T-helper 1 cell treated with Interleukin-12 subunit alpha and Interleukin-12 subunit beta and Interleukin-4 antibody, amounts not matched to agents 30 μg/mL and 1 μg/mL, for 36 hours (primary cell): ENCODE measurements around the gene BACH2.
"Not testable (repeated sequence)": the region's sequence is repeated elsewhere in the genome, so short reads cannot be mapped to it uniquely, and the experiment has no call there.

Source experiments
- H3K27ac Mint-ChIP-seq: one replicate; pipeline ENCODE4 v1.8.0; 2021; ENCODE audit warnings: mild to moderate bottlenecking, mixed read lengths
- H3K27me3 Mint-ChIP-seq: one replicate; pipeline ENCODE4 v1.8.0; 2021; ENCODE audit warnings: low read depth, mixed read lengths
- H3K36me3 Mint-ChIP-seq: one replicate; pipeline ENCODE4 v1.8.0; 2021; ENCODE audit warnings: low read depth, mixed read lengths
- H3K4me1 Mint-ChIP-seq: one replicate; pipeline ENCODE4 v1.8.0; 2021; ENCODE audit warnings: low read depth, mixed read lengths
- H3K4me3 Mint-ChIP-seq: one replicate; pipeline ENCODE4 v1.8.0; 2021; ENCODE audit warnings: mild to moderate bottlenecking, moderate library complexity, mixed read lengths
- H3K9me3 Mint-ChIP-seq: one replicate; pipeline ENCODE4 v1.8.0; 2021; ENCODE audit warnings: mixed read lengths

BACH2 gene

DNA sequence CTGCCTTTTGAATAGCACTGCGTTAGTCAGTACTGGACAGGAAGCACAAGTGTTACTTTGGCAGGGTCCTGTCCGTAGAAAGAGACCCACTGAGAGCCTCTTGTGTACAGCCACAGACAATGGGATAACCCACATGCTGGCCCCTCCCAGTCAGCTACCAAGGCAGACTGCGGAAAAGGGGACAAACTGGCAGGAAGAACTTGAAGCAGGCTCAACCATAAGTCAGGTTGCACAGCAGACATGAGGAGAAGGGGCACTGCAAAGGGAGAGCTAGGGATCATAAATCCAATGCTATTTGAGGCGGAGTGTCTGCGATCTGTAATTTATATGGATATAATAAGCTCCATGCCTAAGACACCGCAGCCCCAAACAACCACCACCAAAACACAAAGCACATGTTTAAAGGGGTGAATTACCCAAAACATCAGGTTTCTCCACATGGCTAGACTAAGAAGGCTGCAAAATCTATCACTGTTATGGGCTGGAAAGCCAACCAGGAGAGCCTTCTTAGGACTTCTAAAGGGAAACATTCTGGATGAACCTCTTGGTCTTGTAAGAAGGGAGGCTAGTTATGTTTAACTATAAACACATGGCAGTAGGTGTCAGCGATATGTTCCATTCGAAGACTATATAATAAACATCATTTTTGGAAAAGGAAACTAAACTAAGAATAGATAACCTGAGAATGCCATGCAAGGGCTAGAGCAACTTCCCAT, 141.7 kb downstream of the BACH2 start:
- Mint-ChIP-seq H3K36me3 (peaks cover 7% of the 10 kb centered on the region), H3K27ac (no peak overlapping the region), H3K27me3 (peaks cover 6% of the 10 kb centered on the region), H3K4me3 (no peak overlapping the region), H3K4me1 (peaks cover 34% of the 10 kb centered on the region), H3K9me3 (peaks cover 3% of the 10 kb centered on the region)

DNA sequence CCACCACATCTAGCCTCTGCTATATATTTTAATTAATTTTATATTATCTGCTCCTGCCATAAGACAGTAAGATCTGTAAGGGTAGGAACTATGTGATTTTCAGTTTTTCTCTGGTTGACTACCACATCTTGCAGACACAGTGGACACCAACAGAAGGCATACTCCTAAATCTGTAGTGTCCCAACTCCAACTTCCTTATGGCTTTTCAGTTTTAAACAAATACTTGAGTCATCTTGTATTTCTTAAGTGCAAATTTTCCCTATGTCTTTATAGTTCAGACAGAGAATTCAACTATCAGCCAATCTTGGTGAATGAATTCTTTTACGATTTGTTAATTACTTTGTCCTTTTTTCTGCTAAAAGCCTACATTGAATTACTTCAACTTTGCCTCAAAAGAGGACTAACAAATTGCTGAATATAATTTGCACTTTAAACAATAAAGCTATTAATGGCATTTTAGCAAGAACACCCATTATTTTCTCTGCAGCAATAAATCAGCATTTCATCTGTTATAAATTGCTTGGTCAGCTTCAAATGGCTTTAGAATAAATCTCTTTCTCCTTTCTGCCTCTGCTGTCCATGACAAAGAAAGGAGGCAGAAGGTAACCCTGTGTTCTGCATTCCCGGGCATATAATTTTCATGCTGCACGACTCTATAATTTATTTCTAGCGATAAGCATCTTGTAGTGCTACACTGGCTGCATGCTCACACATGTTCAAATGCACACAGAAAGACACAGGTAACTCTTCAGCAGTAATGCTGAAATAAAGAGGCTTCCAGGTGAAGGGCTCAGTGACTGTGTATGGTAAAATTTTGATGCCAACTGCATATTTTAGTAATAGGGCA, 144.8 kb downstream of the BACH2 start:
- peaks cover 3% of the 10 kb centered on the region for H3K9me3 Mint-ChIP-seq
- no peak overlapping the region for H3K27ac Mint-ChIP-seq
- peaks cover 13% of the 10 kb centered on the region for H3K27me3 Mint-ChIP-seq
- H3K36me3 Mint-ChIP-seq: peaks cover 6% of the 10 kb centered on the region
- H3K4me3 Mint-ChIP-seq: no peak overlapping the region
- H3K4me1 Mint-ChIP-seq: peaks cover 22% of the 10 kb centered on the region

DNA sequence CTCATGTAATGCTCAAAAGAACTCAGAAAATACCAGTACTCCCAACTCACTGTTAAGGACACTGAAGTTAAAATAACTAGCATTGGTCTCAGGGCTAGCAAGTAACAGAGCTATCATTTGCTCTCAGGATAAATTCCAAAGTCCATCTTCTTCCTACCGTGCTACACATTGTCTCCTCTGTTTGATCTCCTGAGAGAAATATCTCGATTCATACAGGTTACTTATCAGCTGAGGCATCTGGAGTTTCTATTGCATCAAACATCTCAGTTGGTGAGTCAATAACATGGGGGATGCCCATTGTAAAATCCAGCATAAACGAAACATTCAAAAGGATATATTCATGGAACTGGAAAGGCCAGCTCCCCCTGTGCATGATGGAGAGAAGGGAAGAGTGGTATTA, 147.4 kb downstream of the BACH2 start:
- Mint-ChIP-seq H3K4me3 (no peak overlapping the region), H3K27me3 (peaks cover 32% of the 10 kb centered on the region), H3K36me3 (peaks cover 7% of the 10 kb centered on the region), H3K4me1 (peaks cover 29% of the 10 kb centered on the region), H3K27ac (no peak overlapping the region), H3K9me3 (peaks cover 3% of the 10 kb centered on the region)

DNA sequence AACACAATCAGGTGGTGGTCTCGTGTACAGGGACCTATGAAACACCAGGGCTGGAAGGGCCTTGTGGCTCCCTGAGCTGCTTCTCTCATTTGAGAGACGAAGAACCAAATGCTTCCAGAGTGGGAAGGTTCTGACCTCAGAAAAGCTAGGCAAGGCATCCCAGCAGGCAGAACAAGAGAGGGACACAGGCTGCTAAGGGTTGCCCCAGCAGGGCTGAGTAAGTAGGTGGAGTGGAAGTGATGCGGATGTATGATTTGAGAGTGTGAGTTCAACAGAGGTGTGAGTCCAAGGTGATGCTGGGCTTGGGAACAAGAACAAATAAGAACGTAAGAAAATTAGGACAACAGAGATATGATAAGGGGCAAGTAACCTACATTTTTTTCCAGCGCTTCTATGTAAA, 147.8 kb downstream of the BACH2 start:
- no peak overlapping the region for H3K27ac Mint-ChIP-seq
- H3K4me3 Mint-ChIP-seq: no peak overlapping the region
- peaks cover 7% of the 10 kb centered on the region for H3K36me3 Mint-ChIP-seq
- H3K9me3 Mint-ChIP-seq: peaks cover 3% of the 10 kb centered on the region
- H3K4me1 Mint-ChIP-seq: peaks cover 26% of the 10 kb centered on the region
- peaks cover 33% of the 10 kb centered on the region for H3K27me3 Mint-ChIP-seq

DNA sequence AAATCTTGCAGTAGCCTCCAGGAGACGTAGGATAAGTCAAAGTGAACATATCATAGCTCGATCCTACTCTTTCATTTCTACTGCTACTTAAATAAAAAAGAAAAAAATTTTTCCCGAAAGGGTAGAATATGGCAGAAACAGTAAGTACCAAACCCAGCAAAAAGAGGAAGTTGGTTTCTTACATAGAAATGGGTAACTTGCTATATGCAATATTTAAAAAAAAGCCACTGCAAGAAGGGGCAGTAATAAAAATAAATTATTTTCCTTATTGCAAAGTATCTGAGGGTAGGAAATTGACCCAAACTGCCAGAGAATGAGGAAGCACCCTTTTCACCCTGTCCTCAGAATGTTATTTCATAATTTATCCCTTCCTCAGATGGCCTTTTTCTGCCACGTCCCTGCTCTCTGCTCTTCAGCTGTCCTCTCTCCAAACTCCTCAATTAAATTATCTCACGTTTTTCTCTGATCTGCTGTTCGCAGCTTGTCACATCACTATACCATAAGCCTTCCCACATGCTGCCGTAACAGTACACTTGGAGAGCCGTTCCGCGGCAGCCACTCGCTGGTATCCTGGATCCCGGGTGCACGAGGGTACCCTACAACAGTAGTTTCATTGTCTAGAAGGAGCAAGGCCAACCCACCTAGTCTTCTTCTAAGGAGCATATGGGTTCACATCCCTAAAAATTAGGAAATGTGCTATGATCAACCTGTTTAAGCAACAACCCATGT, 149.6 kb downstream of the BACH2 start:
- Mint-ChIP-seq H3K9me3 (peaks cover 3% of the 10 kb centered on the region), H3K4me3 (no peak overlapping the region), H3K27ac (no peak overlapping the region), H3K27me3 (peaks cover 37% of the 10 kb centered on the region), H3K4me1 (peaks cover 26% of the 10 kb centered on the region), H3K36me3 (peaks cover 9% of the 10 kb centered on the region)

DNA sequence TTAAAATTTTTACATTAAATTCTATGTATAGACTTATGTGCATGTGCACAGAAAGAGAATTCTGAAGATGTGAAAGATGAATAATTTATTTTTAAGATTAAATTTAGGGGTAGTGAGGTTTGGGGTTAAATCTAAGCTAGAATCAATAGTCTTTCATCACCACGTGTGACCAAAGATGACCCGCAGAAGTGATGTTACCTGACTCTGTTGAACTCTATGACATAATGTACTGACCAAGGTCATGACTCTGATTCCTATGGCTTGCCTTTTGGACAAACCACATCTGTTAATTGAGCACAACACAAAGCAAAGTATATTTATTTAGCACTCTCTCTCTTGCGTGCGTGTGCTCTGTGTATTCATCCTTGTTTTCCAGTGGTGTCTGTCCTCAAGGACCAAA, 150.6 kb downstream of the BACH2 start:
- Mint-ChIP-seq H3K27ac (no peak overlapping the region), H3K36me3 (peaks cover 9% of the 10 kb centered on the region), H3K9me3 (peaks cover 3% of the 10 kb centered on the region), H3K4me3 (no peak overlapping the region), H3K27me3 (peaks cover 37% of the 10 kb centered on the region), H3K4me1 (peaks cover 26% of the 10 kb centered on the region)

DNA sequence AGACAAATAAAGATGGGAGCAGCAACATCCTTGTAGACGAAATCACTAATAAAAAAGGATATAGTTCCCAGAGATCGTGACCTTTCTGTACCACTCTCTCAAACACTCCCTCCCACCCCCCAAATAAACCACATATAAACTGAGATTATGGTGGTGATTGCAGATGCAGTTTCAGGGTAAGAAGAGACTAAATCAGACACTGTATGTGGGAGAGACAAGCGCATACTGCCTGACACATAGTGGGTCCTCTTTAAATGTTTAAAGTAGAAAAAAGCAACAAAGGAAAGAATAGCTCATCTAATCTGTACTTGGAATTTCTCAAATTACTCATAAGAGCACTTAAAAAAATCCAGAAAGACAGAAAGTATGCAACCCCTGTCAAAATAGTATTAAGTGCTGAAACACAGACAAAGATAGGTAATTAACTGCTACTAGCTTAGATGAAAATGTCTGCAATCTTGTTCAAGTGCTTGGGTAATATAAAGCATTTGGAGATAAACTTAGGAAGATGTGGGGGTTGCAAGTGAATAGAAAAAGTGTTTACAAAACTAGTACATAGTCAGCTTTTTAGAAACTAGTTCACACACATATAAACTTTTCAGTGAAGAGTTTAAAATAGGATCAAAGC, 151.6 kb downstream of the BACH2 start:
- Mint-ChIP-seq H3K4me3 (no peak overlapping the region), H3K4me1 (peaks cover 26% of the 10 kb centered on the region), H3K9me3 (no peaks in the 10 kb centered on the region), H3K27me3 (peaks cover 34% of the 10 kb centered on the region), H3K27ac (no peak overlapping the region), H3K36me3 (peaks cover 8% of the 10 kb centered on the region)

DNA sequence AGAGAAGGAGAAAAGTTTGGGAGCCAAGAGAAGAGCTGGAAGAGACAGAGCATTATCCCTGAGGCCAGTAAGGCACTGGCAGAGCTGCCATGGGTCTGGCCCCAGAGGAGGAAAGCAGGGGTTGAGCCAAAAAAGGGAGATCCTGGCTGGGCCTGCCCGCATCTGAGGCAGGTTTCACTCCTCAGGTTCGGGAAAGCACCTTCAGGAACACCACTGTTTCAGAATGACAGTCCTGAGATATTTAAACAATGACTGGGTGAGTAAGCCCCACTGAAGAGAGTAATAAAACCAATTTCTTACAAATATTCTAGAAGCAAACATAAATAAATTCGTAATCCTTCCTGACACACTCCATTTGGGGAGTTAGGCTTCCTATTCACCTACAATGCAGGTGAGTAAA, 152.2 kb downstream of the BACH2 start:
- Mint-ChIP-seq H3K27me3 (peaks cover 34% of the 10 kb centered on the region), H3K36me3 (peaks cover 7% of the 10 kb centered on the region), H3K27ac (no peak overlapping the region), H3K9me3 (no peaks in the 10 kb centered on the region), H3K4me1 (peaks cover 27% of the 10 kb centered on the region), H3K4me3 (no peak overlapping the region)

DNA sequence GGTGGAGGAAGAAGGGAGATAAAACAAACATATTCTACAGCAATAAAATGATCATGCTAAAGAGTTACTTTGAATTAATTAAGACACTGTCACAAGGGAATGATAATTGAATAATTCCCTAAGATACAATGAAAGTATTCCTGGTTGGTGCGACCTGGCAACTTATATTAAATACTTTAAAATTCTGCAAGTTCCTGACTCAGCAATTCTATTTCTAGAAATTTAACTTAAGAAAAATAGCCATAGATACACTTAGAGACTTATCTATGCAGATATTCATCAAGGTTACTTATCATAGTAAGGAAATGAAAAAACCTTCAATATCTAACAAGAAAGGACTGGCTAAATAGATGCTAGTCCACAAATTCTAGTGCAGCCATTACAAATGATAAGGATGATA, 156.0 kb downstream of the BACH2 start:
- no peaks in the 10 kb centered on the region for H3K9me3 Mint-ChIP-seq
- H3K4me3 Mint-ChIP-seq: no peak overlapping the region
- peaks cover 20% of the 10 kb centered on the region for H3K27me3 Mint-ChIP-seq
- H3K4me1 Mint-ChIP-seq: peaks cover 32% of the 10 kb centered on the region
- H3K36me3 Mint-ChIP-seq: peaks cover 9% of the 10 kb centered on the region
- H3K27ac Mint-ChIP-seq: no peak overlapping the region

DNA sequence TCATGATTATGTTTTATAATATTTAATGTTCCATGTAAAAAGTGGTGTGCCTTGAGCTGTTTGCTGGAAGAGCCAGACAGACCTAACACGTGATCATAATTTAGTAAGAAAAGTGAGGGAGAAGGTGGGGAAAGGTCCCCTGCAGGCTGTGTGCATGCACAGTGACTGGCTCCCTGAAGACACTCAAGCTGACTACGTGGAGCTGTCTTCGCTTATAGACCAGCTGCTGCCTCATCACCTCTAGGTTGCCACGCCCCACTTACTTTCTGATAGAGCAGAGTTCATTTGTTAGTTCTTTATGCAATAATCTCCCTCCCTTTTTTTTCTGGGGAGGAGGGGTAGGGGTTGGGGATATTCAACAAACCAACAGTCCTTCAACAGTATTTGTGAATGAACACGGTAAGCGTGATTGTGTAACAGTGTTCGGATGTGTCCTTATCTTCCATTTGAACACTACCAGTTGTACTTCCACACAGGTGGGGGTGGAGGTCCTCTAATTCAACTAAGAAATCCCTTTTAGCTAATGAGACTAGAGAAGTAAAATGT, 157.3 kb downstream of the BACH2 start:
- Mint-ChIP-seq H3K4me3 (no peak overlapping the region), H3K27me3 (peaks cover 9% of the 10 kb centered on the region), H3K4me1 (peaks cover 19% of the 10 kb centered on the region), H3K27ac (no peak overlapping the region), H3K9me3 (no peaks in the 10 kb centered on the region), H3K36me3 (peaks cover 7% of the 10 kb centered on the region)

DNA sequence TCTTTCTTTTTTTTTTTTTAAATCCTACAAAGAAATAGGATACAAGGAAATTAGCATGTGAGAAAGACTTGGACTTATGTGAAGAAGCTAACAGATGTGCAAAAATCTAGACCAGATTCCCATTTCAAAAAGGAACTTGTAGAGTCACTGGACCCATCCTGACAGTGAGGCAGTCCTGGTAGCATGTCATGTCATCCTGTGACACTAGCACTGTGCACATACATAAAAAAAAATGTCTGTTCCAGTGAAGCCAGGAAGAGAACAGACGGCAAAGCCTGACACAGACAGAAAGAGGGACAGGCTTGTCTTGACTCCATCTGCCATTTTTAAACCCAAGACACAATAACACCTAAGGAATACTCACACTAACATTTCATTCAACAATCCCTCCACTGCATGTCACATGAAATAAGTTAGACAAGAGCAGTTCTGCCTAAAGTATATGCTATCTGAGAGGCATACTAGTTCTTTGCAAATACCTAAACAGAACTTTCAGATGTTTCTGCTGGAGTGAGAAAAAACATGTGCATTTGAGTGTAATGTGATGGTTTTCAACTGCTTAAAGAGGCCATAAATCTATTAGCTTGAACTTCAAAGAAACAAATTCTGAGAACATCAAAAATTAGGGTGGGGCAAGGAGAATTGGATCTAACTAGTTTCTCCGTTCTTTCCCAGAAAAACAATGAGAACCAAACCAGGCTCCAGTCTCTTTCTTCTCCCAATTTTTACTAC, 159.6 kb downstream of the BACH2 start:
- Mint-ChIP-seq H3K27ac (no peak overlapping the region), H3K9me3 (no peaks in the 10 kb centered on the region), H3K4me3 (no peak overlapping the region), H3K27me3 (no peaks in the 10 kb centered on the region), H3K4me1 (peaks cover 21% of the 10 kb centered on the region), H3K36me3 (peaks cover 7% of the 10 kb centered on the region)

DNA sequence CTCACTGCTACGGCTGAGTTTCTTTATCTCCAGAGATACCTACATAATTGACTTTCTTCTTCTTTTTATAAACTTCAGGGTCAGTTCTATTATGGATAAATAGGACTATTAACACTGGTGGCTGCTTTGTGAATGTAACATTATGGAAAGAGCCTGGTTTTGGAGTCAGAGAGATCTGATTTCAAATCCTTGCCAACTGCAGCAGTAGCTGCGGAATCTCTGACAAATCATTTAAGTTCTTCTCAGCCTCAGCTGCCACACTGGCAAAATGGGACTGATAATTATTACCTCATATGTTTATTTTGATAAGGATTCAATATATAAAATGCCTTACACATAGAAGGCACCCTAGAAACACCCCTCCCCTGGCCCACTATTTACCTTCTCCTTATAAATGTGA, 160.5 kb downstream of the BACH2 start:
- Mint-ChIP-seq H3K9me3 (no peaks in the 10 kb centered on the region), H3K27ac (no peak overlapping the region), H3K4me3 (no peak overlapping the region), H3K4me1 (peaks cover 22% of the 10 kb centered on the region), H3K27me3 (no peaks in the 10 kb centered on the region), H3K36me3 (peaks cover 7% of the 10 kb centered on the region)

DNA sequence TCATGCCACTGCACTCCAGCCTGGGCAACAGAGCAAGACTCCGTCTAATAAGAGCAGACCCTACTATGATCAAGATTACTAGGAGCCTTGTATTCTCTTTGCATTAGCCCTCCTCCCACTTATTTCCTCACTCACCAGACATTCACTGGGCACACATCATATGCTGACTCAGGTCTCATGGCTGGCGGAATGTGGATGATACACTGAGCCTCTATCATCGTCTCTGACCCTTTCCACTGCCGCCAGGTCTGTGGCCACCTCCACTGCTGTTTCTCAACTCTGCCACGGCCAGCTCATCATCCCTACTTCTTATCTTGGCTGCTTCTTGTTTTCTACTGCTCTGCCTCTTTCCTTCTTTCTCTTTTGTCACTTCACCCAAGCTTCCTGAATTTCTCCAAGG, 161.0 kb downstream of the BACH2 start:
- H3K27me3 Mint-ChIP-seq: no peaks in the 10 kb centered on the region
- no peaks in the 10 kb centered on the region for H3K9me3 Mint-ChIP-seq
- peaks cover 23% of the 10 kb centered on the region for H3K4me1 Mint-ChIP-seq
- peaks cover 9% of the 10 kb centered on the region for H3K36me3 Mint-ChIP-seq
- H3K27ac Mint-ChIP-seq: no peak overlapping the region
- no peak overlapping the region for H3K4me3 Mint-ChIP-seq

DNA sequence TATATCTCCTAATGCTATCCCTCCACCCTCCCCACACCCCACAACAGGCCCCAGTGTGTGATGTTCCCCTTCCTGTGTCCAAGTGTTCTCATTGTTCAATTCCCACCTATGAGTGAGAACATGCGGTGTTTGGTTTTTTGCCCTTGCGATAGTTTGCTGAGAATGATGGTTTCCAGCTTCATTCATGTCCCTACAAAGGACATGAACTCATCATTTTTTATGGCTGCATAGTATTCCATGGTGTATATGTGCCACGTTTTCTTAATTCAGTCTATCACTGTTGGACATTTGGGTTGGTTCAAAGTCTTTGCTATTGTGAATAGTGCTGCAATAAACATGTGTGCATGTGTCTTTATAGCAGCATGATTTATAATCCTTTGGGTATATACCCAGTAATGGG, 163.0 kb downstream of the BACH2 start:
- not testable (repeated sequence) for H3K27me3 Mint-ChIP-seq, H3K4me3 Mint-ChIP-seq, H3K36me3 Mint-ChIP-seq, H3K9me3 Mint-ChIP-seq, H3K27ac Mint-ChIP-seq
- H3K4me1 Mint-ChIP-seq: peaks cover 15% of the 10 kb centered on the region
